HG03558 (cell line): ENCODE measurements around the gene KCNK7.
"Not testable (repeated sequence)": the region's sequence is repeated elsewhere in the genome, so short reads cannot be mapped to it uniquely, and the experiment has no call there.

Source experiments
- ATAC-seq: cut with Tn5 transposase; IDR thresholded peaks from one replicate; pipeline ENCODE4 v1.9.1; 2021; ENCODE audit warnings: moderate number of reproducible peaks; ENCODE audit not compliant: unreplicated experiment; ENCODE audit errors: extremely low read depth

Gene KCNK7

GRCh38 chr11:65595543-65596281 is at the start of gene KCNK7:
TSS of gene KCNK7 (minus strand) at chr11:65595800. CDS start at chr11:65595772, 28 bp downstream.
- no peak for ATAC-seq

GRCh38 chr11:65644837-65645236 is 49.2 kb upstream of the KCNK7 start:
- no peak for ATAC-seq

- no peak for ATAC-seq
Measured at GRCh38 chr11:65643971-65644370, 48.4 kb upstream of the KCNK7 start.

- ATAC-seq = no peak
Measured at GRCh38 chr11:65642014-65642671, 46.5 kb upstream of the KCNK7 start.

- ATAC-seq = no peak
Measured at GRCh38 chr11:65641297-65642013, 45.9 kb upstream of the KCNK7 start.

GRCh38 chr11:65640483-65641296 is 45.1 kb upstream of the KCNK7 start:
- ATAC-seq = no peak

- no peak for ATAC-seq
Measured at GRCh38 chr11:65639623-65640482, 44.3 kb upstream of the KCNK7 start.

GRCh38 chr11:65639228-65639597 is 43.6 kb upstream of the KCNK7 start:
- ATAC-seq = not testable (repeated sequence)

- no peak for ATAC-seq
Measured at GRCh38 chr11:65637794-65638419, 42.3 kb upstream of the KCNK7 start, which contains the start of gene SIPA1. TSS of gene SIPA1 (plus strand) at chr11:65638101. CDS start at chr11:65640922, 2,821 bp downstream.

GRCh38 chr11:65637032-65637557 is 41.5 kb upstream of the KCNK7 start:
- ATAC-seq = no peak

GRCh38 chr11:65636108-65637031 is 40.8 kb upstream of the KCNK7 start:
- ATAC-seq = no peak

- ATAC-seq = no peak
Measured at GRCh38 chr11:65634905-65635731, 39.5 kb upstream of the KCNK7 start.

- ATAC-seq = no peak
Measured at GRCh38 chr11:65634440-65634839, 38.8 kb upstream of the KCNK7 start.

- no peak for ATAC-seq
Measured at GRCh38 chr11:65634109-65634436, 38.5 kb upstream of the KCNK7 start.

- no peak for ATAC-seq
Measured at GRCh38 chr11:65633390-65634108, 37.9 kb upstream of the KCNK7 start.

- no peak for ATAC-seq
Measured at GRCh38 chr11:65630215-65630614, 34.6 kb upstream of the KCNK7 start.
